SKM-1 treated with dmso at 0.1 percent for 144 hours (cell line): ENCODE measurements around the gene CYP2C9.
"Not testable (repeated sequence)": the region's sequence is repeated elsewhere in the genome, so short reads cannot be mapped to it uniquely, and the experiment has no call there.

Source experiments
- DNase-seq: peaks from one replicate; lab custom pipeline; 2025; ENCODE audit not compliant: unreplicated experiment; lab: John Stamatoyannopoulos, UW

Gene CYP2C9

DNA sequence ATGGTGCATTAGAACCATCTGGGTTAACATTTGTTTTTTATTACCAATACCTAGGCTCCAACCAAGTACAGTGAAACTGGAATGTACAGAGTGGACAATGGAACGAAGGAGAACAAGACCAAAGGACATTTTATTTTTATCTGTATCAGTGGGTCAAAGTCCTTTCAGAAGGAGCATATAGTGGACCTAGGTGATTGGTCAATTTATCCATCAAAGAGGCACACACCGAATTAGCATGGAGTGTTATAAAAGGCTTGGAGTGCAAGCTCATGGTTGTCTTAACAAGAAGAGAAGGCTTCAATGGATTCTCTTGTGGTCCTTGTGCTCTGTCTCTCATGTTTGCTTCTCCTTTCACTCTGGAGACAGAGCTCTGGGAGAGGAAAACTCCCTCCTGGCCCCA lies at the start of gene CYP2C9:
TSS of gene CYP2C9 (plus strand) at position 276 of the 400 bp plus-strand sequence. CDS start at position 301, 25 bp downstream.
- no peak for DNase-seq

DNA sequence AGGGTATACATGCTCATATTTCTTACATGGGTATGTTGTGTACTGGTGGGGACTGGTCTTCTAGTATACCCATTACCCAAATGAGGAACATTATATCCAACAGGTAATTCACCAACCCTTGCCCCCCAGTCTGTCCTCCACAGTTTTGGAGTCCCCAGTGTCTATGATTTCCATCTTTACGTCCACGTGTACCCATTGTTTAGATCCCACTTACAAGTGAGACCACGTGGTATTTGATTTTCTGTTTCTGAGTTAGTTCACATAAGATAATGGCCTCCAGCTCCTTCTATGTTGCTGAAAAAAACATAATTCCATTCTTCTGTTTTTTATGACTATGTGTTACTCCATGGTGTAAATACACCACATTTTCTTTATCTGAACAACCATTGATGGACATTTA lies 49.3 kb upstream of the CYP2C9 start:
- DNase-seq = no peak

DNA sequence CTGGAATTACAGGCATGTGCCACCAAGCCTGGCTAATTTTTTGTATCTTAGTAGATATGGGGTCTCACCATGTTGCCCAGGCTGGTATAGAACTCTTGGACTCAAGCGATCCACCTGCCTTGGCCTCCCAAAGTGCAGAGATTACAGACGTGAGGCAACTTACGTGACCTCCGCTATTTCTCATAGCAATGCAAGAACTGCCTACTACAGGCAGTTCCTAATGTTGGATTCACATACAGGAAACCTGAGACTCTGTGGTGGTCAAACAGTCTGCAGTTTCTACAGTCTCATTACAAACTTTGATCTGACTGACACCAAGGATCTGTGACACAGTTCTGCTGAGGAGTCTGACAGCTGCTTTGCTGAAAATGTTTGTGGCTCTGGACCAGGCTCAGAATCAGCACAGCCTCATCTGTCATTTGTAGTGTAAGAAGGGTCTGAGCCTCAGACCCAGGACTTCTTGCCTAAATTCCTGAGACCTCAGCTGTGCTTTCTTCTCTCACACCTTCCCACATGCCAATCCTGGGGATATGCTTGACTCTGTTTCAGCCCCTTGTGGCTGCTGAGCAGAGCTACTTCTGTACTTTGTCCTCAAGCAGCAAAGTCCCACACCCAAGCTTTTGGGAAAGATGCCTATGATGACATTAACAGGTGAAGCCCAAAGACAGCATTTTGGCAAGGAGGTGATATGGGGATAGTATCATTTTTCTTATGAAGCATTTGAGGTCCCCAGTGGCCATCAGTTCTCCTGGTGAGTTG lies 48.0 kb upstream of the CYP2C9 start:
- DNase-seq = no peak

DNA sequence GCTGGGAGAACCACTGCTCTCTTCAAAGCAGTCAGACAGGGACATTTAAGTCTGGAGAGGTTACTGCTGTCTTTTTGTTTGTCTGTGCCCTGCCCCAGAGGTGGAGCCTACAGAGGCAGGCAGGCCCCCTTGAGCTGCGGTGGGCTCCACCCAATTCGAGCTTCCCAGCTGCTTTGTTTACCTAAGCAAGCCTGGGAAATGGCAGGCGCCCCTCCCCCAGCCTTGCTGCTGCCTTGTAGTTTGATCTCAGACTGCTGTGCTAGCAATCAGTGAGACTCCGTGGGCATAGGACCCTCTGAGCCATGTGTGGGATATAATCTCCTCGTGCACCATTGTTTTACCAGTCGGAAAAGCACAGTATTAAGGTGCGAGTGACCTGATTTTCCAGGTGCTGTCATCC lies 40.0 kb upstream of the CYP2C9 start:
- DNase-seq = not testable (repeated sequence)

DNA sequence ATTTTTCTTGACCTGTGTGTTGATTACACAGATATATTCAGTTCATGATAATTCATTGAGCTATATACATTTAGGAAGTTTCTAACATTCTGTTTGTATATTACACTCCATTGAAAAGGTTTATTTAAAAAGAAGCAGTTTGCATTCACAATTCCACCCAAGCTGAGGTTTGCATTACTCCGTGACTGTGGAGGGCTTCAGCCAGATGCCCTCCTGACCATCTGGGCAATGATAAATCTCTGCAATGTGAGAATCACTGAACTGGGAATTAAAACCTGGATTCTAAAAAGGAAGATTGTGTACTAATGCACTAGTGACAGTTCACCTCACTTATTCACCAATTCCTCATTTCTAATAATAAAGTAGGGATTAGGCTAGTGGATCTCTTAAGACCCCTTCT lies 36.4 kb upstream of the CYP2C9 start:
- no peak for DNase-seq

DNA sequence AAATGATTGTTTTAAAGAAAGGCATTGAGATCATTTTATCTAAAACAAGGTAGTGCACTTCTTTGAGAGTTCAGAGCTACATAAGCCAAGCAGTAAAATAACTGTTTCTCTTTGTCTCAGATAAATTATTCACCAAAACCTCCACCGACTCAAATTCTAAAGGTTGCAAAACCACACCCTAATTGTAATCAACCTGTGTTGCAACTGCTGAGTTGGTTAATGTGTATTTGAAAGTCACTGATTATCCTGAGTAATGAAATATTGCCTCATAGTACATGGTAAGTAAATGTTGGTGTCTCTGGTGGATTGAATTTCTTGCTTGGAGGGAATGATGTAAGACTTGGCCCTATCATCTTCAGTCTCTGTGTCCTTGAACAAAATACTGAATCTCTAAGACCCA lies 35.9 kb upstream of the CYP2C9 start:
- no peak for DNase-seq

DNA sequence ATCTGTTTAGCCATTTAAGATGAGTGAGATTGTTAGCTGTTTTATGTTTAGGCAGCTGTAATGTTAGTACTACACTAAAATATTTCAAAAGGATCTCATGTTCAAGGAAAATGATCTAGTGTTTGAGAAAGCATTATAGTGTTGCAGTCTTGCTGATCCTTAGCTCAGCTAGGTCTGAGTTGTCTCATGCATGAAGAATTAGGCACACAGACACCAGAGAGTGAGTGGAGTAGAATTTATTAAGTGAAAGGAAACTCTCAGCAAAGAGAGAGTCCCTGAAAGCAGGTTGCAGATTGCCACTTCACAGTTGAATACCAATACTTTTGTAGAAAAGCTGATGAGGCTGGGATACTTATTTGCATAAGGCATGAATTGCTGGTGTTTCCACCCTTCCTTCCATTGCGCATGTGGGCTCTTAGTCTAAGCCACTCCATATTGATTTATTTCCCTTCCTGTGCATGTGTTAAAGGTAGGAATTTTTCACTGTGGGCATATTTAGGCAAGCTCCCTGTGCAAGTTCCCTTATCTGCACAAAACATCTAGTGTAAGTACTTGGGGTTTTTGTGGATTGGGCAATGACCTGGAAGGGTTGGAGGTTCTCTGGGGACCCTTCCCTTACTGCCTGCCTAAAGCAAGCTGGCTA lies 33.8 kb upstream of the CYP2C9 start:
- not testable (repeated sequence) for DNase-seq

DNA sequence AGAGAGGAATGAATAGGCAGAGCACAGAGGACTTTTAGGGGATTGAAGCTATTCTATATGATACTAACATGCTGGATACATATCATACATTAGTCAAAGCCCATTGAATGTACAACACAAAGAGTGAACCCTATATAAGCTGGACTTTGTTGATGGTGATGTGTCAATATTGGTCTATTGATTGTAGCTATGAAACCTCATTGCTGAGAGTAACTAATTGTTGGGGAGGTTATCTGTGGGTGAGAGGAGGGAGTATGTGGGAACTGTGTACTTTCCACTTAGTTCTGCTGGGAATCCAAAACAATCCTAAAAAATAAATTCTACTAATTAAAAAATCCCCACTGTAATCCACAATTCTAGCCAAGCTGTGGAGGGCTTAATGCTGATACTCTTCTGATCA lies 22.0 kb upstream of the CYP2C9 start:
- DNase-seq = no peak

DNA sequence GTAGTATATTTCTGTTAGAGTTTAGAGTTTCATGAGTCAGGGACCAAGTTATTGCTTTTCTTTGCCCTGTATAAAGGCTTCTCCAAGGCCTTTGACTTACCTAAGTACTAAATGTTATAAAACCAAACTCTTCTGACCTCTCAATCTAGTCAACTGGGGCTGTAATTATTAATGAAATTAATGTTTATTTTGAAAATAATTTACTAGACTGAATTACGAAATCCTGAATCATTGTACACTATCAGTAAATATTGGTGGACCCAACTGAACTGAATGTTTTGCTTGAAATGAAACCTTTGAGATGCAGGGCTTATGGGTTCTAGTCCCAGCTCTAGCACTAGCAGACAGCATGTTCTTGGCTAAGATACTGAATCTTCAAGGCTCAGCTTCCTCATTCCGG lies 1.7 kb upstream of the CYP2C9 start:
- no peak for DNase-seq

DNA sequence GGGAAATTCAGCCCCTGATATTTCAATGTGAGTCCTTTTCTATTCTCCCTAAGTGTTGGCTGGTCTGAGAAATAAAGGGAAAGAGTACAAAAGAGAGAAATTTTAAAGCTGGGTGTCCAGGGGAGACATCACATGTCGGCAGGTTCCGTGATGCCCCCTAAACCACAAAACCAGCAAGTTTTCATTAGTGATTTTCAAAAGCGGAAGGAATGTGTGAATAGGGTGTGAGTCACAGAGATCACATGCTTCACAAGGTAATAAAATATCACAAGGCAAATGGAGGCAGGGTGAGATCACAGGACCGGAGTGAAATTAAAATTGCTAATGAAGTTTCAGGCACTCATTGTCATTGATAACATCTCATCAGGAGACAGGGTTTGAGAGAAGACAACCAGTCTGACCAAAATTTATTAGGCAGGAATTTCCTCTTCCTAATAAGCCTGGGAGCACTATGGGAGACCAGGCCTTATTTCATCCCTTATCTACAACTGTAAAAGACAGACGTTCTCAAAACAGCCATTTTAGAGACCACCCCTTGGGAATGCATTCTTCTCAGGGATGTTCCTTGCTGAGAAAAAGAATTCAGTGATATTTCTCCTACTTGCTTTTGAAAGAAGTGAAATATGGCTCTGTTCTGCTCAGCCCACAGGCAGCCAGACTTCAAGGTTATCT lies 5.1 kb downstream of the CYP2C9 start:
- DNase-seq = not testable (repeated sequence)

DNA sequence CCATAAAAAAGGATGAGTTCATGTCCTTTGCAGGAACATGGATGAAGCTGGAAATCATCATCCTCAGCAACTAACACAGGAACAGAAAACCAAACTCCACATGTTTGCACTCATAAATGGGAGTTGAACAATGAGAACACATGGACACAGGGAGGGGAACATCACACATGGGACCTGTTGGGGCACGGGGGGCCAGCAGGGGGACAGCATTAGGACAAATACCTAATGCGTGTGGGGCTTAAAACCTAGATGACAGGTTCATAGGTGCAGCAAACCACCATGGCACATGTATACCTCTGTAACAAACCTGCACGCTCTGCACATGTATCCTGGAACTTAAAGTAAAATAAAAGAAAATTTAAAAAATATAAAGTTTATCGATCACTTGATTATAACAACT lies 7.7 kb downstream of the CYP2C9 start:
- DNase-seq = not testable (repeated sequence)

DNA sequence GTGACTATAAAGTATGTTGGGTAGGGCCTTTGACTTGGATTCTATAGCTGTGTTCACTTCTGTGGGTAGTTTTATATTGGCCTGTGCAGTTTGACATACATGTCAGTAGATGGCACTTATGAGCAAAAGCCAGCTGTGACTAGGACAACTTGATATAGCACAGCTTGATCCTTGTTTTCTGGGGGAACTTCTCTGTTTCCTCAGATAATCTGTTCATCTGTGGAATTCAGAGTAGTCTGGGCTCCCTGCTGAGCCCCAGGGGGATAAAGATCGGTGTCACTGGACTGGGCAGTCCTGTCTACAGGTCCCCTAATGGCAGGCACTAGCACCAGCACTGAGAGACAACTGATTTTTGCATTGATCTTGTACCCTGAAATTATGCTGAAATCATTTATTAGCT lies 25.4 kb downstream of the CYP2C9 start:
- DNase-seq = peak; percentile 35

DNA sequence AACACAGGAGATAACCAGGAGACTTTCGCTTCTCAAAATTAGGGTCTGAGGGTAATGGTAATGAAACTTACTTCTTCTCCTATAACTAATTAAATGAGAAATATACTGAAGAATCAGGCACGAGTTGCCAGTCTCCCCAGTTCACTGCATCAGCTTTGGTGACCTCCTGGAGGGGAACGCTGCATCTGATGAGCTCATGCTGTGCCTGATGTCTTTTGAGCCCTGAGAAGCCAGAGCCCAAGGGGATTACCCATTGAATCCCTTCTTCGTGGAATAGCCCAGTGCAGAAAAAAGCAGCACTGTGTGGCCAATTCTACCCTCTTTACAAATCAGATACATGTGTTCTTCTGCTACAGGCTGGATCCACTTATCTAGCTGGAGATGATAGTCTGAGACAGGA lies 45.1 kb downstream of the CYP2C9 start:
- DNase-seq = no peak

DNA sequence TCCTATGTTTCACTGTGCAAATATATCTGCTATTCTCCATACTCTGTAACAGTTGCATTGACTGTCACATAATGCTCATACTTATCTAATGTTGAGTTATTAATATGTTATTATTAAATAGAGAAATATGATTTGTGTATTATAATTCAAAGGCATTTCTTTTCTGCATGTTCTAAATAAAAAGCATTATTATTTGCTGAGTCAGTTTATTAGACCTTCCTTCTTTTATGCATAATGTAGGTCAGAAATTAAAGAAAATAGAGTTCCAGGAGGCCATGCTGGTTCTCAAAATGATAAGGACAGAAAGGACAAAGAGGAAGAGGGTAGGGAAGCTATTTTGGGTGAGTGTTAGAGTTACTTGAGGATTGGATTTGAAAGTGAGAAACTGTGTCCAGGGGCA lies 50.7 kb downstream of the CYP2C9 start:
- no peak for DNase-seq

DNA sequence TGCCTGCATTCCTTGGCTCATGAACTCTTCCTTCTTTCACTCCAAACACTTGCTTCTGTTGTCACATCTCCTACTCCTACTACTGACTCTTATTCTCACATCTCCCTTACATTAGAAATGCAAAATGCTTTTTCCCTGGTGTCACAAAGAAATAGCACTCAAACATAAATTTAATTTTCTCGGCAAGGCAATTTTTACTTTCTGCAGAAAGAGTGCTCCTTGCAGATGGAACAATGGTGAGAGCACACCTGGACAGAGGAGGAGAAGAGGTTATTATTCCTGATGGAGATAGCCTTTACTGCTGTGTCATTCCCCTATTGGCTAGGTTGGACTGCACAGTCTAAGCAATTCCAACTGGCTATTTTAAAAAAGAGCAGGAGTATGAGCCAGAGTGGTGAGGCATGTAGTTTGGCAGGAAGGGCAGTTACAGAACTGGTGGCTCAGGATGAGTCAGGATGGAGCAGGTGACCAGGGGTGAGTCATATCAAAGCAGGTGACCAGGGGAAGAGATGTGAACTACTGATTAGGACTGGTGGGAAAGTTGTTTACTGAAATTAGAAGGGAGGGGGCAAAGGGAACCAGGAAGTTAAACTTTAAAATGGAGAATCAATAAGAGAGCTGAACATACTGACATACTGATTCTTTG lies 52.9 kb downstream of the CYP2C9 start:
- no peak for DNase-seq

DNA sequence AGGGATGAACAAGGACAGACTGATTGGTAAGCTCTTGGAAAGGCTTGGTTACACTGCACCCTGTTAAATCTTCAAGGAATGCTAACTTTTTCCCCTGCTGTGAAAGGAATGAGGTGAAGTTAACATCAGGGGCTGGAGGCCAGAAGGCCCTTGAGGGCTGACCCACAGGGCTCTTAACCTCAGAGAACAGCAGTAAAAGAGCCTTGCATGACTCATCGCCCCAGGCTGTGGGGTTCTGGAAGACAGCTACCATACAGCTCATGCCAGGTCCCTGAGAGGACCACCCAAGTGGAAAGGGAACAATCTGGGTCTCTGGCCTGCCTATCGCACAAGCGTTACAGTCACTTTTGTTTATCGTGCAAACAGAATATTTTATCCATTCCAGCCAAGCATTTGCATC lies 54.4 kb downstream of the CYP2C9 start:
- no peak for DNase-seq

DNA sequence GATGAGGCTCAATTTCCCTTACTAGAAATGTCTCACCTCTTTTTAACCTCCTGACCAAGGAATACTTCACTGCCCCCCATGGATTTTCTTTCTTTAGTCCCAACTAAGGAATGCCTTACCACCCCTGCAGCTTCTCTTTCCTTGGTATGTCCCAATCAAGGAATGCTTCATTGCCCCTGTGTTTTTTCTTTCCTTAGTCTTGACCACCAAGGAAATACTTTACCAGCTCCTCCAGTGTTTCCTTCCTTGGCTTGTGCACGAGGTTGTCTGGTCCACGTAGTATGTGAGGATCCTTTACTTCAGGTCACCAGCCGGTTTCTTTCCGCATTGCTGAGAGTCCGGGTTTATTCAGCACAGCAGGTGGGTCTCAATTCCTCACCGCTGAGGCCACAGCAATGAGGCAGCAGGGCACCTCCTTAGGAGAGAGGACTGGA lies 59.3 kb downstream of the CYP2C9 start:
- DNase-seq = no peak

DNA sequence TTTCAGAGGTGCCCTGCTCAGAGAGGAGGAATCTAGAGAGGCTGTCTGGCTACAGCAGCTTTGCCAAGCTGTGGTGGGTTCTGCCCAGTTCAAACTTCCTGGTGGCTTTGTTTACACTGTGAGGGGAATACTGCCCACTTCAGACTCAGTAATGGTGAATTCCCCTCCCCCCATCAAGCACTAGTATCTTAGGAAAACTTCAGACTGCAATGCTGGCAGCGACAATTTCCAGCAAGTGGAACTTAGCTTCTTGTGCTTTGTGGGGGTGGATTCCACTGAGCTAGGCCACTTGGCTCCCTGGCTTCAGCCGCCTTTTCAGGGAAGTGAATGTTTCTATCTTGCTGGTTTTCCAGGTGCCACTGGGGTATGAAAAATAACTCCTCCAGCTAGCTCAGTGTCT lies 88.0 kb downstream of the CYP2C9 start:
- no peak for DNase-seq

DNA sequence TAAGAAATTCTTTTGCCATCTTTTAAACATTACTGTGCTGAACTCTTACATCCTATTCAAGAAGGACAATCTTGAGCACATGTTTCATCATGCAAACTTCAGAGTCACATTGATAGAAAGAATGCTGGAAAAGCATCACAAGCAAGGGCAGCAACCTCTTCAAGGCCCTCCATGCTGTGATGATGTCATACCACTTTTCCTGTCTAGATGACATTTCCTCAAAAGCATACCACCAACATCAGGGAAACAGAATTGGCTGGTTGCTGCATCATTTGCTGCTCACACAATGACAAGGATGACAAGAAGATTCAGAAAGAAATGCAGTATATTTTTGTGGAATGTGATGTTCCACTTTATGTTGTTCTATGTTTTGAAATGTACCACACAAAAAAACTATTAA lies 93.2 kb downstream of the CYP2C9 start:
- no peak for DNase-seq

DNA sequence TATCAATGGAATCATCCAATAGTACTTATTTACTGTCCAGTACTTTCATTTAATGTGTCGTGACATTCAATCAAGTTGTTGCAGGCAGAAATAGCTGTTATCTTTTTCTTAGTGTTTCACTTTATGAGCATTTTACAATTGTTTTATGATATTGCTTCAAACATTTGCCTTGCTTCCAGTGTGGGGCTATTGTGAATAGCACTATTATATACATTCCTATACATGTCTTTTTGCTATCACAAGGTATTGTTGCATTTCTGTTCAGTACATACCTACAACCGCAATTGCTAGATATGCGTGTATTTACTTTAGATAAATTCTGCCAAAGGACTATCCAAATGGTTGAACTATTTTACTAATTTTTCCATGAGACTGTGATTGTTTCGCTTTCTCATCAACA lies 95.9 kb downstream of the CYP2C9 start:
- DNase-seq = no peak
